IPS DF 4.7 (cell line): ENCODE data around the gene DYNLRB1.

Experiments
- DNase-seq: peaks from one replicate; pipeline ENCODE4 v3.0.0-alpha.2; 2013; ENCODE audit warnings: low spot score; ENCODE audit errors: extremely low read depth

DYNLRB1 gene

DNA sequence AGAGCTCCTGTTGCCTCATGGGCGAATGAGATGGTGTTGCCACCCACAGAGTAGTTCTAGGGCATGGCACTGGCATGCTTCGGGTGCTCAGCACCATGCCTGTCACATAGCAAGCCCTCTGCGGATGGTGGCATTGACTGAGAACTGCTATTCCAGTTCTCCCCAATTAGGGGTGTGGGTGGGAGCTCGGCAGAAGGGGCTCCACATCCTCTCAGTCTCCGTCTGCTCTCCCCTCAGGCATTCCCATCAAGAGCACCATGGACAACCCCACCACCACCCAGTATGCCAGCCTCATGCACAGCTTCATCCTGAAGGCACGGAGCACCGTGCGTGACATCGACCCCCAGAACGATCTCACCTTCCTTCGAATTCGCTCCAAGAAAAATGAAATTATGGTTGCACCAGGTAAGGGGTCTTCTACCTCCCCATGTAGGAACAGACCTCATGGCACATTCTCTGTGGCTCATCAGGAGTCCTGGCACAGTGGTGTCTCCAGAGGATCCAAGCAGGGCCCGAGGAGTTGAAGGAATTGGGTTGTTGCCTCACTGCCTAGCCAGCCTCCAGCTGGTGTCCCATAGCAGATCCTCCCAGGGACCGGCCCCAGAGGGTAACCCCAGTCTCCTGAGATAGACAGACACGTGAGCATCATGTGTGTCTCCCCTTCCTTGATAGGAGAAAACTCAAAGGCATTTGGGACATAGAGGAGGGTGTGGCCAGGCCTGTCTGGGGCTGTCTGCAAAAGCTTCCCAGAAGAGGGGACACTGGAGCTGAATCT lies 18.4 kb downstream of the DYNLRB1 start:
- no peak for DNase-seq

DNA sequence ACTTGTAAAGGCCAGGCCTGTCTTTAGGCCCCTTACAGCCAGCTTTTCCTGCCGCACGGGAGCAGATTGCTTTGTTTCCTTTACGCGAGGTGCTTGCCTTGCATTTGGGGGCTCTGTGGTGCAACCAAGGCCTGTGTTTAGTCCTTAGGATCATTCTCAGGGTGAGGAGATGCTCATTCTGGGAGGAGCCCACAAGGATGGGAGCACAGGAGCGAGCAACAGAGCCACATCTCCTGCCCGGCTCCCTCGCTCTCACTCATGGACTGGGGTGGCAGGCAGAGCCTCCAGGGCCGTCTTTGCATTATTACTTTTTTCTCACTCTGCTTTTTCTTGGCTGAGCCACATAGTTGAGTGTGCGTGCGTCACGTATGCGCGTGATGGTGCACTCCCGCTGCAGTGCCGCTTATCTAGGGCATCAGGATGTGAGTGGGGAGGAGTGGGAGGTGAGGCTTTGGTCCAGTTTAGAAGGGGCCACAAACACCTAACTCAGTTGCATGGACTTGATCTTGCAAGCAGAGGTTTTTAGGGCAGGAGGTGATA lies 19.1 kb downstream of the DYNLRB1 start:
- DNase-seq, result no peak

DNA sequence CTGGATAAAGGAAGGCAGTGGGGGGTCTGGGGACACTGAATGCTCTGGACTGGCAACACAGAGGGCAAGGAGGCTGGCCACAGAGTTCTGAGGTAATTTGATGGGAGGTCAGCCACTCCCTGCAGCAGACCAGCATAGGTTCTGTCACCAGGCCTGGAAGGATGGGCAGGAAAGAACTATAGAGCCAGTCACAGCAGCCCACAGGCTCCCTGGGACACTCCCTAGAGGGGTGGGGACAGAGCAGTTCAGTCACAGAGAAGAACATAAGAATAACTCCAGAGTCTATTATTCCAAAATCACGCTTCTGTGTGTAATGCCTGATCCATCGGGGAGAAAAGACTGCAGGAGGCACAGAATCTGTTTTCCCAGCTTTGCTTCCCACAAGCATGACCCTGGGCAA lies 19.6 kb downstream of the DYNLRB1 start:
- DNase-seq, result no peak

DNA sequence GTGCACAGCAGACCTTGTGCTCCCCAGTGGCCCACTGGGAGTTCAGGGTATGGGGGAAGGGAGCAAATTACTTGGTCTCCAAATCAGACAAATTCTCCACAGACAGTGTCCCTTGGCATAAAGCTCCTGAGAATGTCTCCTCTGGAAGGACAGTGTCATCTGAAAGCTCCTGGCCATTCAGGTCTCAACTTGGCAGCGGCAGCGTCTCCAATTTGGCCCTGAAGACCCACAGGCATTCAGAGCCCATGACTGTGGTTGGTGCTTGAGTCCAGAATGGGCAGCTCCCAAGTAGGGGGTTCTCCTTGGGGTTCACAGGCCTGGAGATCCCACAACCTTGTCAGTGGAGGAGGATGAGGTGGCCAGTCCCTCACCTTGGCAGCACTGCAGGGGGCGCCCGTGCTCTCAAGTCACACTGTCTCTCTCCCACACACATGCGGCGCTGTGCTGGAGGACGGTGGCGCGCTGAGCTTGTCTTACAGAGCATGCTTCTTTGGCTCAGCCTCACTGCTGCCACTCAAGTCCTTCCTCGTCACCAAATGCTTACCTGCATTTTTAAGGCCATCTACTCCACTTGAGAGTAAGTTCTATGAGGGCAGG lies 20.7 kb downstream of the DYNLRB1 start:
- DNase-seq, result no peak

DNA sequence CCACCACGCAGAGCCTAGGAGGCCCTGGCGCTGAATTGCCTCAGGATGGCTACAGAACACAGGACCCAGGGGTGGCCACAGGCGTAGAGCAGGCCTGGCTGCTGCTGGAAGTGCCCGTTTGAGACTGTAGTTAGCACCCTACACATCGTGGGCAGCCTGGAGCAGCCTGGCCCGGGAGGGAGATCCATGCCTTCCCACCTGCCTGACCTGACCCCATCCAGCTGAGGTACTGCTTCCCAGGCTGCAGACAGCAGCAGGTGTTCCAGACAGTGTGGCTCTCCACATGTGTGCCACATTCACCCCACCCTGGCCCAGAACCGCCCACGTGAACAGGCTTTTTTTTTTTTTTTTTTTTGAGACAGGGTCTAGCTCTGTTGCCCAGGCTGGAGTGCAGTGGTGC lies 21.4 kb downstream of the DYNLRB1 start:
- no peak for DNase-seq

DNA sequence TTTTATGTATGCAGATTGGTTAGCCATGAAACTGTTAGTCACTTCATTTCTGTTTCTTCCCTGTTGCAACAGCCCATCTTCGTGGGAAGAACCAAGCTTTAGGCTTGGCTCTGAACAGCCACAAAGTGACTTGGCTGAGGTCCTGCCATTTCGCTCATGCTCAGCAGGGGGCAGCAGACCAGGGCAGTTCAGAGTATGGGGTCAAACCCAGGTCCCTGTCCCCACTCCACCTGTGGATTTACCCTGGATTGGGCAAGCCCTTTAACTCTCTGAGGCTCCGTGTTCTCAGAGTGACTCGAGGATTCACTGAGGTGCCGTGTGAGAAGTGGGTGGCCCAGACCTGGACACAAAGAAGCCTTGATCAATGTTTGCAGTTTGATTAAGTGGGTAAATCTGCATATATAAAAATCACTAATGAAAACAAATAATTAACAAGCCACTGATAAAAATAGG lies 22.5 kb downstream of the DYNLRB1 start:
- DNase-seq, result no peak

DNA sequence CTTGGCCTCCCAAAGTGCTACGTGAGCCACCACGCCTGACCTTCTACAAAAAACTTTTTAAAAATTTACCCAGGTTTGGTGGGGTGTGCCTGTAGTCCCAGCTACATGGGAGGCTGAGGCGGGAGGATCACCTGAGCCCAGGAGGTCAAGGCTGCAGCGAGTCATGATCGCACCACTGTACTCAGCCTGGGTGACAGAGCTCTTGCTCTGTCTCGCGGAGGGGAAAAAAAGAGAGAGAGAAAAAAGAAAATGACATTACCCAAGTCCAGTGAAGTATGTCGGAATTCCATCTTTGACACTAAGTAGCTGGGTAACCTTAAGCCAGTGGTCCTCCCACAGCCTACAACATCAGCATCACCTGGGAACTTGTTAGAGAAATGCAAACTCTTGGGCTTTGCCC lies 23.5 kb downstream of the DYNLRB1 start:
- DNase-seq, result no peak

DNA sequence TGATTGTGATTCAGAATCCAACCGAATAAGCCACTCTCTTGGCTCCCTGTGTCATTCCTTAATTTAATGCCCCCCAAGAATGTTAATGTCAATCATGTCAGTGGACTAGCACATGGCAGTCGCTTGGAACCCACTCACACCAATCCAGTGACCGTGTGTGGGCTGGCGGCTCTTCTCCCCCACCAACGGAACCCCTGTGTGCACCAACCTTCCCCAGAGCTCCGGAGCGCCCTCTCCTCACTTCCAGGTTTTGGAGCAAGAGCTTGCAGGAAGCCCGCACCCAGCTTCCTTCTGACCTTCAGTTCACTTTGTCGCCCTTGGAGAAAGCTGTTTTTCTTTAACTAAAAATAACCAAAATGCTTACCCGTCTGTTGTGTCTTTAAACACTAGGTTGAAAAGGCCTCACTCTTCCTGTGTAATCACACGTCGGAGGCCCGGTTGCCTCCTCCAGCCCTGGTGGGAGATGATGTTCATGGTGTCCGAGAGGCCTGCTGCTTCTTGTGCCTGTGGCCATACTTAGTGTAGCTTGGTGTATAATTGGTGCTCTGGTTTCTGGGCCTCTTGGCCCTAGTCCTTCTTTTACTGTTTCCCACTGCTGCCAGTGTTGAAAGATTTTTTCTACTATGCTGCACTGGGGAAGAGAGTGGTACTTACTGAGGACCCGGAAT lies 24.5 kb downstream of the DYNLRB1 start:
- no peak for DNase-seq

DNA sequence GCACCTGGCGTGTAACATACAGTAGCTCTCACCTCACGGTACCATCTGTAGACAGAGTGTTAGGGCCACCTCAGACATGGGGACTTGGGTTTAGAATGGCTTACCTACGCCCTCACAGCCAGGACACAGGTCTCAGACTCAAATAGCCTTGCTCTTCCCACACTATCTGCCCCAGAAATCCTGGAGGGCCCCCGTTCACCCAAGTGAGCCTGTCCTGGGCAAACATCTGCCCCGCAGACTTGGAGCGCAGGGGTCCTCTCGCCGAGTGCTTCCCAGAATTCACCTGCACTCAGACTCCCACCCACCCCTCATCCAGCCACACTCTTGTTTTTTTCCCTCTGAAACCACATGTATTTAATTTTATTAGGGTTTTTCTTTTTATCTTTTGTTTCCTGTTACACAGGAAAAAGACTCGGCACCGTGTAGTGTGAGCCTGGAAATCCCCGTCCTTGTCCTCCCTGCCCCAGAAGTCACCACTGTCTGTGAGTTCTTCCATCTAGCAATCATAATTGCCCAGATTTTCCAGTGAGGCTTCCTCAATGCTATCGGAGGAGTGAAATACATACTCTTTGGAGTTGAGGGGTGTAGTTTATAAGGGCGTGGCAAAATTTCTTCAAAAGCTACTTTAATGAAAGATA lies 25.2 kb downstream of the DYNLRB1 start:
- DNase-seq, result no peak

DNA sequence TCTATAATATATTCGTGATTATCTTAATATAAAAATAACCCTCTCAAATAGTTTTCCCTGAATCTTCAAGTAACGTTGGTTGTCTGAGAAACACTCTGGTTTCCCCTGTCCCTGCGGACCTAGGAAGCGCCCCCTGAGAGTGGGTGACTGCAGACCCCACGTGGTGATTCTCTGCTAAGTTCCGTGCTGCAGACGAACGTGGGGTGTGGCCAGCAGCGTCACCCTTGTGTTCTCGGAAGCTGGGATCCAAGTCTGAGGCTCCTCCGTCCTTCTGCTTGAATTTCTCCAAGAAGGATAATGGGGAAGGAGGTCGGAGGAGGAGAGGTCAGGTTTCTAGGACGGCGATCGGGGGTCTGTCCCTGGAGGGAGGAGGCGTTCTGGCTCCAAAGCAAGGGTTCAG lies 25.7 kb downstream of the DYNLRB1 start:
- no peak for DNase-seq

DNA sequence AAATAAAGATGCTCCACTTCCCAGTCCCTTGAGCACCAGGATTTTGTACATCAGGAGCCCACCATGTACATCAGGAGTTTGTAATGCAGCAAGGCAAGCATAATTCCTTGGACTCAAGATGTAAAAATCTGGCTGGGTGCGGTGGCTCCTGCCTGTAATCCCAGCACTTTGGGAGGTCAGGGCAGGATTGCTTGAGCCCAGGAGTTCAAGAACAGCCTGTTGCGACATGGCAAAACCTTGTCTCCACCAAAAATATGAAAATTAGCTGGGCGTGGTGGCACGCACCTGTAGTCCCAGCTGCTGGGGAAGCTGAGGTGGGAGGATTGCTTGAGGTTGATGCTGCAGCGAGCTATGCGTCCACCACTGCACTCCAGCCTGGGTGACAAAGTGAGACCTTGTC lies 26.2 kb downstream of the DYNLRB1 start:
- no peak for DNase-seq

DNA sequence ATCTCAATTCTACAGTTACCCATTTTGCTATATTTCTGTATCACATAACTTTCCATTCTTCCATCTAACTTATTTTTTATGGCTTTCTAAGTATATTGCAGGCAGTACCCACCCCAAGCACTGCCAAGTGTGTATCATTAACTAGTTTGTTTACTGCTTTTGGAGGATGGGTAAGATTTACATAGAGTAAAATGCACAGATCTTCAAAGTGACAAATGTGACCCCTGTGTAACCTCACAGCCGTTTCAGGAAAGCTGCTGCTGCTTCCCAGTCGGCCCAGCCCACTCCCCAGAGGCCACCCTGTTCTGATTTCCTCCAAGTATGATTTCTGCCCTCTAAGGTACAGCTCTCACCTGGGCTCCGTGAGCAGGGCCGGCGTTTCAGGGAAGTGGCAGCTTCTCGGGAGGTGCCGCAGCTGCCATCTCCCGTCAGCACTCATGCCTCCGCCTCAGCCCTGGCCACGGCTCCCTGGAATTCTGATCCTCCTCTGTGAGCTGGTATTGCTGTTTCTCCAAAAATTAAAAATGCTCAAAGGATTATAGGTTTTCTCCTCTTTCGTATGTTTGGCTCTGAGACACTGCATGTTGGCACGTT lies 27.3 kb downstream of the DYNLRB1 start:
- no peak for DNase-seq

DNA sequence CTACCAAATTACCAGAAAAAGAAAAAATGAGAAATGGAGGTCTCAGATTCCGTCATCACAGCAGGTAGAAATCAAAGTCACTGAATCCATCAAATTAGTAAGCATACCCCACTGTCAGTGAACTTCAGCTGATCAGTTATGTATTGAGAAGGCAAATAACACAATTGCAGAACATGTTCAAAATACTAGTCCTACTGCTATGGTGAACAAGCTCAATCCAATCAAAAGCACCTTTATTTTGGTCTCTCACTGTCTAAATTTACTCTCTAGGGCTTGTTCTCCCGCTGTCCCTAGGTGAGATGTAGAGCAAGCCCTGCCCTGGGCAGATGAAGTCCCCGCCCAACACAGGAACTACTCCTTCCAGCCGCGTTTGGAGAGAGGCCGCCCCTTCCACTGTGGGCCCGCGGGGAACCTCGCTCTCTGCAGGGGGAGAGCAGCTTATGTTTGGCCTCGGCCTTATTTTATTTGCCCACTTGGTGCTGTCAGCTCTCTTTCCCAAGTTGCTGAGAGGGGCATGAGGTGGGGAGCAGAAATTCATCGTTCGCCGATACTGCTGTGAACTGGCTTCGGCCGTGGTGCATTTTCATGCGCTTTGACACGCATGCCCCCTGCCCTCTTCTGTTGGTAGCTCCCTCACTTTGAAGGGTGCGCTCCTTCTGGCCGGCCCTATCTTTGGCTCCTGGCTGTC lies 28.0 kb downstream of the DYNLRB1 start:
- no peak for DNase-seq

DNA sequence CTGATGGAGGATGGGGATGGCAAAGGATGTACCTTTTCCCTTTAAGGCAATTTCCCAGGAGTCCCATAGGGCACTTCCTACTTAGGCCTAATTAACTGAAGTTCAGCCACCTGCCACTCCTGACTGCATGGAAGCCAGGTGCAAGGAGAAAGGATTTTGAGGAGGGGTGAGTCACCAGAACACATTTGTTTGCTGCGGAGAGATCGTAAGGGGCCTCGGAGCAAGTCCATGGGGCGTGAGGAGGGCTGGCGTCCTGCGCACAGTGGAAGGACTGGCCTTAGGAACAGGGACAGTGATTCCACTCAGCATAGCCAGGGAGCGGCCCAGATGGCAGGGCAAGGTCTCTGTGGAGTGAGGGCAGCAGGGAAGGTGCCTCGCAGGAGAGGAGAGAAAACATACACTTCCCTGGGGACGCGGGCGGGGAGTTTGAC lies 30.5 kb downstream of the DYNLRB1 start:
- no peak for DNase-seq

DNA sequence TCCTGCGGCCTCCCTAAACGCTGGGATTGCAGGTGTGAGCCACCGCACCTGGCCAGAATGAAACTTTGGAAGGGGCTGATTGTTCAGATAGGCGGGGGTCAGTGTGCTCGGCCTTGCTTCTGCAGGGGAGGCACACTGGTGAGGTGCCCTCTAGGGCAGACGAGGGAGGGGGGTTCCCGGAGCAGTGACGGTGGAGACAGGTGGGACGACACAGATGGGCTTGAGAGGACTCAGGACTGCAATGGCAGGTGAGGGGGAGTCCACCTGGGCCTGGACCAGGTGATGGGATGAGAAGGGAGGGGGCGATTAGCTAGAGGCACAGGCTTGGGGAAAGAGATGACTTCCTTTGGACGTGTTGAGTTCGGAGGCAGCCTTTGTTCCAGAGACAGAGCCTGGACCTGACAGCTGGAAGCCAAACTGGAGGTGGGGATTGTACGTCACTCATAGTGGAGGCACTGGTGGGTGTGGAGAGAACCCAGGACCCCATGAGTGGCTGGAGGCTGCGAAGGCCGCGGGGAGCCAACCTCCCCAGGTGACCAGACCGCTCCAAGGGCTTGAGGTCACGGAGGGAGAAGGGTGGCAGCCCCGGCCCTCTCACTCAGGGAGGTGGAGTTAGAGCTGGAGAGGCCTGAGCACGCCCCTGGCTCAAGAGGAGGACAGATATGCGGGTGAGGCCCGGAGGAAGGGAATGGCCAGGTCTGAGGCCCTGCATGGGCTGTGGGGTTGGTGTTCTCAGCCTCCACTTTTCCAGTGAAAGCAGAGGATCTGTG lies 31.8 kb downstream of the DYNLRB1 start:
- DNase-seq, result no peak

DNA sequence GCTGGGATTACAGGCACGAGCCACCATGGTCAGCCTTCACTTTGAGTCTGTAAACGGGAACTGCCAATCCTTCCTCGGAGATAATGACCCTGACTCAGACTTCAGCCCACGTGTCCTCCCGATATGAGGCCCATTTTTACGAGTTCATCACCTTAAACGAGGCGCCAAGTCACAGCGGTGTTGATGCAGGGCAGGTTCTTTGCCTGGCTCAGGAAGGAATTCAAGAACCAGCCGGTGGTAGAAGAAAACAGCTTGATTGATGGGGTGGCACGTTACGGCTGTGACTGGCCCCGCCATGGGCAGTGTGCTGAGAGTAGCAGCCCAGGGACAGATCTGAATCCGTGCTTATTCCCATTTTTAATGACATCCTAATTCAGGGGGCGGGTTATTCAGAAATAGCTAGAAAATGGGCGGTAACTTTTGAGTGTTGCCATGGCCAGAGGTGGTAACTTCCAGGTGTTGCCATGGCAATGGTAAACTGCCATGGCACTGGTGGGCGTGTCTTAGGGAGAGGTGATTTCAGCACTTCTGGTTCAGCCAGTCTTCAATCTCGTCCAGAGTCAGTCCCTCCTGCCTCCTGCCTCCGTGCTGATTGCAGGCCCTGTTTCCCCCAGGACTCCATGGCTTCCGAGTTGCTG lies 33.2 kb downstream of the DYNLRB1 start:
- no peak for DNase-seq

DNA sequence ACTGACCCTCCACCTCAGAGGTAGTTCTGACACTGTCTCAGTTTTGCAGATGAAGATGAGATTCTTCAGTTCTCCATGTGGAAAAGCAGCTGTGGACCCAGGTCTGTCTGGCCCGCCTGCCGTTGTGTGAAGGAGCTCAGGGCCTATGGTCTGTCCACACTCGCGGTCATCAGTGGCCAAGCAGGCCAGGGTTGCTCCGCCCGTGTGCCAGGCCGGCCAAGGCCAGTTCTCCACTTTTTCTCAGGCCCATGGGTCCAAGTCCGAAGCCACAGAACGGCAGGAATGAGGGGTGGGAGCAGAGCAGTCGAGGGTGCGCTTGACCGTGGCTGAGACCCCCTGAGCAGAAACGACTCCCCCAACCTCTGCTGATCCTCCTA lies 33.7 kb downstream of the DYNLRB1 start:
- DNase-seq, result no peak

DNA sequence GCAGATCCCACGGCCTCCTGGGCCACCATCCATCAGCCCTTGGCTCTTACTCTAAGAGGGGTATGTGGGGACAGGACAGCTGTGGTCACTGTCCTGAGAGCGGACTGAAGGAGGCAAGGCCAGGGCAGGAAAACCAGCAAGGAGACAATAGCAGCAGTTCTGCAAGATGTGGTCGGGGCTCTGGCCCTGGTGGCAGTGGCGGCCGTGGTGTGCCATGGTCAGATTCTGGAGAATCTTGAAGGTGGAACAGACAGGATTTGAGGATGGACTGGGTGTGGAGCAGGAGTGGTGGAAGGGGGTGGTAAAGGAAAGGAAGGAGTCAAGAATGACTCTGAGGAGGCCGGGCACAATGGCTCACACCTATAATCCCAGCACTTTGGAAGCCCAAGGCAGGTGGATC lies 36.3 kb downstream of the DYNLRB1 start:
- DNase-seq, result no peak

DNA sequence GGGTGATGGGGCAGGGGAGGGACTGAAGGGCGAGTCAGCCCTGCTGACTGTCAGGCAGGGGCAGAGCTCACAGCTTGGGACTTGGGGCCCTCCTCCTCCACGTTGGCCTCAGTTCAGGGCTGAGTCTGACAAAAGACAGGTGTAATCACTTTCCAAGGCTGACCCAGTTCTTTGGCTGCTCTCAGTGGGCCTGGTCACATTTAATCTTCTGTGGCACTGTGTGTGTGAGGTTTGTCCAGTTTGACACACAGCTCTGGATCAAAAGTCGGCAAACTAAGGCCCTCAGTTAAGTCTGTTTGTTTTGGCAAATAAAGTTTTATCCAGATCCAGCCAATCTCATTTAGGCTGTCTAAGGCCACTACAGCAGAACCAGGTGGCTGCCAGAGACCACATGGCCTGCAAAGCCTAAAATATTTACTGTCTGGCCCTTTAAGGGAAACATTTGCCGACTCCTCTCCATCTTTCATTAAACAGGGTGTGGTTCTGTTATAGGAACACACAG lies 37.2 kb downstream of the DYNLRB1 start:
- DNase-seq, result no peak

DNA sequence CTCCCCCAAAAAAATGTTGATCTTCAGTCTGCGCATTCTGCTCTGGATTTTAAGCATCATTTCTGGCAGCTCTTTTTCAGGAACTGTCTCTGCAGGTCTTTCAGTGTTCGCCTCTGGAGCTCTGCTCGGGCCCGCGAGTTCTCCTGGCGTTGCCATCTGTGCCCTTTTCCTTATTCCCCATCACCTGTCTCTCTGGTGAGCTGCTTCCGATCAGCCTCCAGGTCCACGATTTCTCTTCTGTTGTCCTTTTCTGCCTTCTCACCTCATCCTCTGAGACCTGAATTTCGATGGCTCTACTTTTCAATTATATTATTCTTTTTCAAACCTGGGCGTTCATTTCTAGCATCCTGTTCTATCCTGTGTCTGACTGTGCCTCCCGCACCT lies 41.7 kb downstream of the DYNLRB1 start:
- no peak for DNase-seq
